HepG2 (cell line): ENCODE measurements around the gene SLC26A5. TPM values are rescaled to one million over a fixed set of nuclear protein-coding genes. Genes with fewer than 3 reads are reported as not detected.

ENCODE experiments used
- CSRNP1 ChIP-seq: sonication (generic); formaldehyde crosslinking; IDR thresholded peaks from 2 replicates; pipeline ENCODE4 v1.8.1; 2023; ENCODE audit warnings: mild to moderate bottlenecking, missing genetic modification reagents
- DMTF1 ChIP-seq: sonication (generic); formaldehyde crosslinking; IDR thresholded peaks from 2 replicates; pipeline ENCODE4 v1.4.0; 2020; ENCODE audit warnings: mild to moderate bottlenecking, missing genetic modification reagents
- DPF2 ChIP-seq: sonication (generic); formaldehyde crosslinking; IDR thresholded peaks from 2 replicates; pipeline ENCODE4 v1.4.0; 2020; ENCODE audit warnings: mild to moderate bottlenecking, low read depth, missing genetic modification reagents, borderline replicate concordance
- ETV6 ChIP-seq: sonication (generic); formaldehyde crosslinking; conservative IDR thresholded peaks from 2 replicates; pipeline ENCODE4 v1.4.0; 2020; ENCODE audit warnings: missing genetic modification reagents
- GPN1 ChIP-seq: sonication (generic); formaldehyde crosslinking; IDR thresholded peaks from 2 replicates; pipeline ENCODE4 v1.5.1; 2020; ENCODE audit warnings: missing genetic modification reagents, borderline replicate concordance
- JUN ChIP-seq: sonication (generic); formaldehyde crosslinking; IDR thresholded peaks from 2 replicates; pipeline ENCODE4 v1.4.0; 2020; ENCODE audit warnings: mild to moderate bottlenecking, missing genetic modification reagents
- MATR3 ChIP-seq: sonication (generic); formaldehyde crosslinking; IDR thresholded peaks from 2 replicates; pipeline ENCODE4 v1.4.0; 2020; ENCODE audit warnings: missing genetic modification reagents
- PCBP1 ChIP-seq: fragments of 200-400 bp; formaldehyde crosslinking; IDR thresholded peaks from 2 replicates; pipeline ENCODE4 v1.6.1; 2017; ENCODE audit warnings: mild to moderate bottlenecking, low read depth, low read length, borderline replicate concordance
- RARG ChIP-seq: sonication (generic); formaldehyde crosslinking; IDR thresholded peaks from 2 replicates; pipeline ENCODE4 v1.4.0; 2020; ENCODE audit warnings: low read depth, mild to moderate bottlenecking, missing genetic modification reagents
- TFDP1 ChIP-seq: IDR thresholded peaks from 2 replicates; pipeline ENCODE4 v1.6.1; 2016; ENCODE audit warnings: missing compliant biosample characterization, missing genetic modification reagents, borderline replicate concordance
- TOE1 ChIP-seq: sonication (generic); formaldehyde crosslinking; IDR thresholded peaks from 2 replicates; pipeline ENCODE4 v1.4.0; 2020; ENCODE audit warnings: mild to moderate bottlenecking, missing genetic modification reagents
- TOPORS ChIP-seq: sonication (generic); formaldehyde crosslinking; IDR thresholded peaks from 2 replicates; pipeline ENCODE4 v1.8.0; 2023; ENCODE audit warnings: mild to moderate bottlenecking, missing genetic modification reagents
- TRAFD1 ChIP-seq: sonication (generic); formaldehyde crosslinking; IDR thresholded peaks from 2 replicates; pipeline ENCODE4 v1.5.1; 2020; ENCODE audit warnings: missing genetic modification reagents, mild to moderate bottlenecking, borderline replicate concordance
- XRCC5 ChIP-seq: fragments of 200-400 bp; formaldehyde crosslinking; optimal IDR thresholded peaks from 2 replicates; pipeline ENCODE3; 2017; ENCODE audit warnings: mild to moderate bottlenecking, low read length
- ZBTB1 ChIP-seq: sonication (generic); formaldehyde crosslinking; IDR thresholded peaks from 2 replicates; pipeline ENCODE4 v1.4.0; 2020; ENCODE audit warnings: missing genetic modification reagents, borderline replicate concordance
- ZFP36L2 ChIP-seq: sonication (generic); formaldehyde crosslinking; IDR thresholded peaks from 2 replicates; pipeline ENCODE4 v1.4.0; 2020; ENCODE audit warnings: missing genetic modification reagents
- ZNF282 ChIP-seq: fragments of 450-650 bp; IDR thresholded peaks from 2 replicates; pipeline ENCODE4 v1.6.1; 2018; ENCODE audit not compliant: partially characterized antibody
- ZNF292 ChIP-seq: sonication (generic); formaldehyde crosslinking; IDR thresholded peaks from 2 replicates; pipeline ENCODE4 v1.8.1; 2022; ENCODE audit warnings: mild to moderate bottlenecking, low read depth, missing genetic modification reagents, borderline replicate concordance
- ZNF639 ChIP-seq: conservative IDR thresholded peaks from 2 replicates; pipeline ENCODE4 v1.6.1; 2018; ENCODE audit warnings: missing genetic modification reagents
- ZNF816 ChIP-seq: sonication (generic); formaldehyde crosslinking; IDR thresholded peaks from 2 replicates; pipeline ENCODE4 v1.8.0; 2022; ENCODE audit warnings: missing genetic modification reagents, mild to moderate bottlenecking, borderline replicate concordance
- polyA plus RNA-seq, 8 experiments: library from polyadenylated mRNA; depleted of rRNA in 3 of 8; stranded (reverse) in 7 of 8; unstranded in 1 of 8; fragments of >200 nt; fragmentation: Illumina TruSeq in 4 of 8; extraction: Trizol in 4 of 8; gene quantifications; 2 replicates each; pipeline versions ENCODE4 v1.2.1 to v1.2.3, GENCODE V29; 2011 to 2016; ENCODE audit warnings: low read depth in 4 of 8, missing spikeins in 1 of 8, mixed read lengths in 1 of 8; ENCODE audit not compliant: insufficient read depth in 1 of 8
- total RNA-seq, 5 experiments: library from RNA; depleted of rRNA; stranded (reverse); fragments of >200 nt; fragmentation: Illumina TruSeq; extraction: Trizol; gene quantifications; 2 replicates each; pipeline ENCODE4 v1.2.3, GENCODE V29; 2016; ENCODE audit warnings: low read depth in 1 of 5
- TF ChIP-seq, protein P1 (sequence below): sonication (generic); formaldehyde crosslinking; IDR thresholded peaks from 2 replicates; pipeline ENCODE4 v1.4.0; 2020; ENCODE audit warnings: mild to moderate bottlenecking, low read depth, missing genetic modification reagents

The SLC26A5 gene
- total and polyA plus RNA-seq, 2 of the 13 experiments (the other 11 are each of a cell fraction or from before 2014, with no cell fraction given), result 0.08 to 0.11 TPM

GRCh38 chr7:103388469-103389140, 57.4 kb downstream of the SLC26A5 start (continued):
- no peak for TF ChIP-seq GPN1 (CRISPR knock-in tag)
- TF ChIP-seq ZNF816 (CRISPR knock-in tag), result peak; percentile 49; the same call in 1 of the 2 replicates
- TF ChIP-seq JUN (CRISPR knock-in tag), result no peak
- no peak for TF ChIP-seq ZNF282
- no peak for TF ChIP-seq PCBP1
- no peak for TF ChIP-seq ZFP36L2
- TF ChIP-seq ZBTB1 (CRISPR knock-in tag), result no peak
- no peak for TF ChIP-seq TFDP1 (CRISPR knock-in tag)
- TF ChIP-seq ZNF639 (CRISPR knock-in tag), result no peak
- no peak for TF ChIP-seq XRCC5
- TF ChIP-seq, protein P1, sequence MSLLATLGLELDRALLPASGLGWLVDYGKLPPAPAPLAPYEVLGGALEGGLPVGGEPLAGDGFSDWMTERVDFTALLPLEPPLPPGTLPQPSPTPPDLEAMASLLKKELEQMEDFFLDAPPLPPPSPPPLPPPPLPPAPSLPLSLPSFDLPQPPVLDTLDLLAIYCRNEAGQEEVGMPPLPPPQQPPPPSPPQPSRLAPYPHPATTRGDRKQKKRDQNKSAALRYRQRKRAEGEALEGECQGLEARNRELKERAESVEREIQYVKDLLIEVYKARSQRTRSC, result no peak
- no peak for TF ChIP-seq ETV6 (CRISPR knock-in tag)
- no peak for TF ChIP-seq TOE1 (CRISPR knock-in tag)
- TF ChIP-seq TRAFD1 (CRISPR knock-in tag), result no peak
- TF ChIP-seq DMTF1 (CRISPR knock-in tag), result no peak
- no peak for TF ChIP-seq TOPORS (CRISPR knock-in tag)
- peak; percentile 20; the same call in 1 of the 2 replicates for TF ChIP-seq ZNF292 (CRISPR knock-in tag)
- TF ChIP-seq DPF2 (CRISPR knock-in tag), result no peak; the same call in 1 of the 2 replicates
- no peak for TF ChIP-seq MATR3 (CRISPR knock-in tag)
- TF ChIP-seq RARG (CRISPR knock-in tag), result no peak
- no peak for TF ChIP-seq CSRNP1 (CRISPR knock-in tag)
